HG03060 (cell line): ENCODE measurements around the gene SCAF8.
"Not testable (repeated sequence)": the region's sequence is repeated elsewhere in the genome, so short reads cannot be mapped to it uniquely, and the experiment has no call there.

Experiments
- ATAC-seq: cut with Tn5 transposase; IDR thresholded peaks from one replicate; pipeline ENCODE4 v1.9.1; 2021; ENCODE audit warnings: low read depth, moderate number of reproducible peaks; ENCODE audit not compliant: unreplicated experiment

The SCAF8 gene

DNA sequence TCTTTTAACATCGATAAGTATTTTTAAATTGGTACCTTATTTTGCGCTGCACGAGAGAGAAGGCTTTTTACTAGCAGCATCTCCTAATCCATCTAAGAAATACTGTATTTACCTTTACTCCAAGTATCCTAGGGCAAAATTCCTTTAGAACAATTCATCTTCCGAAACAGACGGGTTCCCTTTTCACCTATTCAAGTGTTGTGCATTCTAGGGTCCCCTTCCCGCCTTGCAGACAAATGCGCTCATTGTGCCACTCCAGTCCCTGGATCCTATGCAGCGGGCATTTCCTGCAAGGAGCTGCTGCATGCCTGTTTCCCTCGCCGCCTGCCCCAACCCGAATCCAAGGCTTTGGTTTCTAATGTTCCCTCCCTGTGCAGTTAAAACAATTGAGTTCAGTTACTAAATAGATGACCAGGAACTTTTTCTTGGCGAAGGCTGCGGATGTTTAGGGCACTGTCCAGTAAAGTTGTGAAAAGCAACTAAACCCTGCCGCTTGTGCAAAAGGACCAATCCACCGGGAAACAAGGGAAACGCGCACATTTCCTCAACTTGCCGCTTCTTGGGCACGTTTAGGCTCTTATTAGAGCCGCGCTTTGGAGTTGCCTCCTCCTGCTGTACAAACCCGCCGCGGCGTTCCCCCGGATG lies 556 bp upstream of the SCAF8 start:
- no peak for ATAC-seq

DNA sequence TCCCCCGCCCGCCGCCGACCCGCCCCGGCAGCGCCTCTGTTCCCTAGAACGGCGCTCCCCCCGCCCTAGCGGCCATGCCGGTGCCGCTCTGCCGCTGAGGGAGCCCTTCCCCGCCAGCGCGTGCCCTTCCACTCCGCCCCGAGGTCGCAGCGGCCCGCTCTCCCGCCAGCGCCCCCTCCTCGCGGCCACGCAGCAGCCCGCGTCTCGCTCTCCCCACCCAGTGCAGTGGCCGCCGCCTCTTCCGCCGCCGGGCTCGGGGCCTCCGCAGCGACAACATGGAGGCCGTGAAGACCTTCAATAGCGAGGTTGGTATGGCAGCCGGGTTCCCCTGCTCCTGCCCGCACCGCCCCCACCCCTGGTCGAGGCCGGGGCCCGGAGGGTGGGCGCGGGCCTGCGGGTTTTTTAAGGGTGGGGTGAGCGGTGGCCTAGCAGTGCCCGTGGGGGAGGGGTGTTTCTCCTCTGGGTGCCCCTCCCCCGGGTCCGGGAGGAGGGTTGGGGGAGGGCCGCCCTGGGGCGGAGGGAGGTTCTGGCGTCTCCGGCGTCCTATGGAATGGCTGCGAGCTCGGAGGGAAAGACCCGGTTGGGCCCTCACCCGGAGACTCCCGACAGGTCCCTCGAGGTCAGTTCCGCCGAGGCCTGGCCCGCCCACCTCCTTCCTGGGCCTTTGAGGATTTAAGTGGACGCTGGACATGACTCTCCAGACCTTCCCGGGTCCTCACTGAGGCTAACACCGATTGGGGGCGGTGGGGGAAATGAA lies 588 bp downstream of the SCAF8 start:
- ATAC-seq: peak; percentile 36

DNA sequence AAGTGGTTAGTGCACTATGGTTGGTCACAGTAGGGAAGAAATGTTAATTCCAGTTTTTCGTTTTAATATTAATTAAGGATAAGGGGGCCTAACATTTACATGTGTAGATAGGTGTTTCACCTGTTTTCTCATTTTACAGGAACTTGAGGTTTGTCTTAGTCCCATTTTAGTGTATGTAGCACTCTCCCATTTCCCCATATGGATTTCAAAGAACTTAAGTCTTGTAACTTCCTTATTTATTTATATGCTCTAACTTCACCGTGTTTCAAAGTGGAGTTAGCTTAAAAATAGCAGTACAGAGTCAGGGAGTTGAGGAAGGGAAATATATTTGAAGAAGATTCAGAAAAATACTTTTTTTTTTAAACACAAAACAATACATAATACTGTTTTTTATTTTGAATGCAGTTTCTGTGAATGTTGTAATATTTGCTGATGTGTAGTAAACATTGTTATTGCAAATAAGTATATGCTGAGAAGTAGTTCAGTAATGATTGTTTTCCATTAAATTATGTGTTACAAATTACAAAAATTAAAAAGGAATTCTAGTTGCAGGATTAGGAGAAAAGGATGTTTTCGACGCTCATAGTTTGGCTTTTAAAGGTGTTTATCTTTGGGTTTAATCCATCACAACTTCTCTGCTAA lies 3.5 kb downstream of the SCAF8 start:
- no peak for ATAC-seq

DNA sequence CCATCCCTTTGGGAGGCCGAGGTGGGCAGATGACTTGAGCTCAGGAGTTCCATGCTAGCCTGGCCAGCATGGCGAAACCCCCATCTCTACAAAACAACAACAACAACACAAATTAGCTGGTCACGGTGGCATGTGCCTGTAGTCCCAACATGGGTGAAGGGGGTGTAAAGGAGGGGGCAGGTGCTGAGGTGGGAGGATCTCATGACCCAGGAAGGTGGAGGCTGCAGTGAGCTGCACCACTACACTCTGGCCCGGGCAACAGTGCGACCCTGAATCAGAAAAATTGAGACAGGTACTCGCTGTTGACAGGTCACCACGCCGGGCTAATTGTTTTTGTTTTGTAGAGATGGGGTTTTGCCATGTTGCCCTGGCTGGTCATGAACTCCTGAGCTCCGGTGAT lies 4.2 kb downstream of the SCAF8 start:
- no peak for ATAC-seq

GRCh38 chr6:154738551-154738961 lies 5.3 kb downstream of the SCAF8 start:
- ATAC-seq: no peak

DNA sequence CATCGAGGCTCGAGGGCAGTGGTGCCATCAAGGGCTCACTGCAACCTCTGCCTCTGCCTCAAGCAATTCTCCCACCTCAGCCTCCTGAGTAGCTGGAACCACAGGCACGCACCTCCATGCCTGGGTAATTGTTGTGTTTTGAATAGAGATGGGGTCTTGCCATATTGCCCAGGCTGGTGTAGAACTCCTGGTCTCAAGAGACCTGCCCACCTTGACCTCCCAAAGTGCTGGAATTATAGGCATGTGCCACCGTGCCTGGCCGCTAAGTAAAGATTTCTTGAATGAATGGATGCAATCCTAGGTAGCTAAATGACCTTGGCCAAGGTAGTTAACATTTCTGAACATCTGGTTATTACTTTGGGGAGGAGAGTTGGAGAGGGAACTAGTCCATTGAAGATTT lies 7.4 kb downstream of the SCAF8 start:
- no peak for ATAC-seq

DNA sequence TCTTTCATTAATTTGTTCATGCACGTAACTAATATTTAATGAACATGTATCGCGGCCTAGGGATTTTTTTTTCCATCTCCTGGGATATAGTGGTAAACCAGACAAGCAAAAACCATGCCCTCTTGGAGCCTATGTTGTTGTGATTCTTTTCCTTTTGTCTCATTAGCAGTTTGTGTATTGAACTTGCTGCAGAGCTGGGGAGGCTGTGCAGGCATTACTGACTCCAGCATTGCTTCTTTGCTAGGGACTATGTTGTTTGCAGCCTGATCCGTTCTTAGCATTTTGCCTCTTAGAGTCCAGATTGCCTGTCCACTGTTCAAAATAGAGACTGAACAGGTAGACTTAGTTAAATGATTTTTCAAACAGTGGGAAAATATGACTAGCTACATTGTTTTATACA lies 9.7 kb downstream of the SCAF8 start:
- ATAC-seq: no peak

DNA sequence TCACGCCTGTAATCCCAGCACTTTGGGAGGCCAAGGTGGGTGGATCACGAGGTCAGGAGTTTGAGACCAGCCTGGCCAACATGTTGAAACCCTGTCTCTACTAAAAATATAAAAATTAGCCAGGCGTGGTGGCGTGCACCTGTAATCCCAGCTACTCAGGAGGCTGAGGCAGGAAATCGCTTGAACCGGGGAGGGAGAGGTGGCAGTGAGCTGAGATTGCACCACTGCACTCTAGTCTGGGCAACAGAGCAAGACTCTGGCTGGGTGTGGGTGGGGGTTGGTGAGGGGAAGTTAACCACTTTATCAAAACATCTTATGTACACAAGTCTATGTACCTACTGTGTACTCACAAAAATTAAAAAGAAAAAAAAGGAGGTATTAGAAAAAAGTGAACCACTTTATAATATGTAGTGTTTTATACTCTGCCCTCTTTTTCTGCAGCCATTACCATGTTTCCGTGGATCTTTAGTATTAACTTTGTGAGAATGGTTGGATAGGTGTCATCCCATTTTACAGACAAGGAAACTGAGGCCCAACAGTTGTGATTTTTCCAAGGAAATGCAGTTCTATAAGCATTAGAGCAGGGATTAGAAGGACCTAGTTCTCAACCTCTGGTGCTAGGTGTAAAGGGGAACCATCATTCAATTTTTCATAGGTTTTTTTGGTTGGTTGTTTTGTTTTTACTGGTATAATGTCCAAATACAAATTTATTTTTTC lies 11.0 kb downstream of the SCAF8 start:
- not testable (repeated sequence) for ATAC-seq

DNA sequence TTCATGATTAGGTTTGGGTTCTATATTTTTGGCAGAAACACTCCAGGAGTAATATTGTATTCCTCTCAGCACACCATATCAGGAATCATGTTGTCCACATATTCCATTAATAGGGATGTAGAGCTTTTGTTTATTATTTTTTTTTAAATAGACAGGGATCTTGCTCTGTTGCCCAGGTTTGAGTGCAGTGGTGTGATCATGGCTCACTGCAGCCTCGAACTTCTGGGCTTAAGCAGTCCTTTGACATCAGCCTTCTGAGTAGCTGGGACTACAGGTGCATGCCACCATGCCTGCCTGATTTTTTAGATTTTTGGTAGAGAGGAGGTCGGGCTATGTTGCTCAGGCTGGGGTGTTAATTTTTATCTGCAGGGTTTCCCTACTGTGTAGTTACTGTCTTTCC lies 12.0 kb downstream of the SCAF8 start:
- ATAC-seq: no peak

DNA sequence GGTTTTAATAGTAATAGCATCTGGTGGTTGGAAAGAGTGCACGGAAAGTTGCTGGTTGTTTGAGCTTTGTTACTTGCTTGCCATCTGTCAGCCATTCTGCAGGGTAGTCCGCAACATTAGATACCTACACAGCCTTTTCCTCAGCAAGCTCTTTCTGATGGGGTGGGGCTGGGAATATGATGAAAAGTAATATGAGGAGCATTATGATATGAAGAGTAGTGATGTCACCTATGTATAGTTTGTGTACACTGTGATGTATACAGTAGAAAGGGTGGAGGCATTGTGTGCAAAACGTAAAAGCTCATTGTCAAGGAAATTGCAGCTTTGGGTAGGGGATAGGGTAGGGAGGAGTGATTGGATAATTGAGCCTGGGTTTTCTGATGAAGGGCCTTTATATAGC lies 16.1 kb downstream of the SCAF8 start:
- ATAC-seq: no peak

DNA sequence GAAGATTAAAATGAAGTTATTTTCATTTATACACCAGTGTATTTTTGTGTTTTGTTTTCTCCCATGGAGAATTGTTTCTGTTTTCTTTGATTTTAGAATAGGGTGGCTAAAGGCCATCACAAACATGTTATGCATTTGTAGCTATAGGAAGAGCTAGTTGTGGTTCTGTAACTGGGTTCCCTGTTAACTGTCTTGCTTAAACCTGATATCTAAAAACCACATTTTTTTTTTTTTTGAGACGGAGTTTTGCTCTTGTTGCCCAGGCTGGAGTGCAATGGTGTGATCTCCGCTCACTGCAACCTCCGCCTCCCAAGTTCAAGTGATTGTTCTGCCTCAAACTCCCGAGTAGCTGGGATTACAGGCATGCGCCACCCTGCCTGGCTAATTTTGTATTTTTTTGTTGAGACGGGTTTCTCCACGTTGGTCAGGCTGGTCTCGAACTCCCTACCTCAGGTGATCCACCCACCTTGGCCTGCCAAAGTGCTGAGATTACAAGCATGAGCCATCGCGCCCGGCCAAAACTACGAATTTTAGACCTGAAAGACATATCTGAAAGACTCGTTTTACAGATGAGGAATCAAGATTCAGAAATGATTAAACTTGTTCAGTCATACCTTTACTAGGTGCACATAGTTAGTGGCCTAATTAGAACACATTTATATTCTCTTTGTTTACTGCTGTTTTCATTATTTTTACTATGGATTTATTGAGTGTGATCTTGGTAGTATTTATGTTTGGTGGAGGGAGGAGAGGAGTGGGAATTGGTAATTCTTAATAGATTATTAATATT lies 18.0 kb downstream of the SCAF8 start:
- no peak for ATAC-seq

DNA sequence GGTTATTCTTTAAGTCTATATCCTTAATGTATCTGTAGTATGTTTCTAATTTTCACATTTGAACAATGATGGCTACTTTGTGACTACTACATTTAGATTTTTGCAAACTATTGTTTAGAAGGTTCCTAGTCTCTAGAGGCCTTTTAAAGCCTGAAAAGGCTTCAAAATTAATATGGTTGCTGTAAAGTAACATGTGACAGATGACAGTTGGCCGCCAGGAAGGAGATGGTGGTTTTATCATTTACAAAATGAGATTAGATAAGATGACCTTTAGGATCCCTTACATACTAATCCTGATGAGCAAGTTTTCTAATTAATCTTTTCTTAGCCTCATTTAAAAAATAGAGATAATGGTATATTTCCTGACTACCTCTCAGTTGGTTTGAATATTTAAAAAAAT lies 18.8 kb downstream of the SCAF8 start:
- no peak for ATAC-seq

DNA sequence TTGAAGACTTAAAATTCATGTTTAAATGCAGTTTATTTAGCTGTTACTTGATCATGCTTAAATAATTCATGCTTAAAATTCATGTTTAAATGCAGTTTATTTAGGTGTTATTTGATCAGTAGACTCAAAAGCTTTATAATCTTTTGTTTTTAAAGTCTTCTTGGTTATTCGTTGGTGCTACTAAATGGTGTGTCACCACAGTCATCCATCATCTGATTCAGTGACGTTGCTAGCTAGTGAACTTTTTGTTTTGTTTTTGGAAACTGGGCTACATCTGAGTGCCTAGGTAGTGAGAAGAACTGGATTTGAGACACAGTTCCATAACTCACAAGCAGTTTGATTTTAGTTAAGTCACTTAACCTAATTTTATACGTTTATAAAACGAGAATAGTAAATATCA lies 20.9 kb downstream of the SCAF8 start:
- no peak for ATAC-seq

DNA sequence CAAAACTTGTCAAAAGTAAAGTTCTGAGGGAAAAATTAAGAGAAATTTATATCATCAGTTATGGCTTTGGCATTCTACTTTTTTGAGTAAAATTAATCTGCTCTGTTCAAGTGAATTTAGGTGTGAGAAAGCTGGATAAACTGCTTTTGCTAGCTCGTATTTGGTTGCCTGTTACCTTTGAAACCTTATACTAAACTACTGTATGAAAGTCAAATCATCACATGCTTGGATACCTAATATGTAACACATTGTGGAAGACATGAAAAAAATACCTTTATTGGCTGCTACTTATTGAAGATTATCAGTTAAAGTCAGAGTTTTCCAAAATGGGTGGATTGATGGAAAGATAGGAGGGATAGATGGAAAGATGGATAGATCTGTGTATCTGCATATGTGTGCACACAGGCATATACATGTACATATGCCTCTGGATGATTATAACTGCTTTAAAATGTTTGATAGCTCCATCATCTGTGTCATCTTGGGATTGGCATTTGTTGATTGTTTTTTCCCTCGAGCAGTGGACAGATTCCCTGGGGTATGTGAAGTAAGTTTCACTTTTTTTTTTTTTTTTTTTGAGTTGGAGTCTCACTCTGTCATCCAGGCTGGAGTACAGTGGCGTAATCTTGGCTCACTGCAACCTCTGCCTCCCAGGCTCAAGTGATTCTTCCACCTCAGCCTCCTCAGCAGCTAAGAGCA lies 24.3 kb downstream of the SCAF8 start:
- no peak for ATAC-seq

DNA sequence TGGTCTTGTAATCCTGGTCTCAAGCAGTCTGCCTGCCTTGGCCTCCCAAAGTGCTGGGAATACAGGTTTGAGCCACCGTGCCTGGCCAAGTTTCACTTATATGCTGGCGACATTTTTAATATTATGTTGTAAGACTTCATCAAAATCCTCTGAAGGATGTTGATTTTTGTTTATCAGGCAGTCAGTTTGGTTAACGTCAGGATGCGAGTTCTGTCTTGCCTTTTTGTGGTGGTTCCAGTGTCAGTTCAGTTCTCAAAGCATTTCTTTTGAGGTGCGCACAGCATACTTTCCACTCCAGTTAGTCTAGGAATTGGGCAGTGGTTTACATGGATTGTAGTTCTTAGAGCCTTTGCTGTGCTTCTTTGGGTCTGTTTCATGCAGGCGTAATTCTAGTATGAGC lies 24.9 kb downstream of the SCAF8 start:
- ATAC-seq: no peak

GRCh38 chr6:154763650-154764049 lies 30.4 kb downstream of the SCAF8 start:
- no peak for ATAC-seq

DNA sequence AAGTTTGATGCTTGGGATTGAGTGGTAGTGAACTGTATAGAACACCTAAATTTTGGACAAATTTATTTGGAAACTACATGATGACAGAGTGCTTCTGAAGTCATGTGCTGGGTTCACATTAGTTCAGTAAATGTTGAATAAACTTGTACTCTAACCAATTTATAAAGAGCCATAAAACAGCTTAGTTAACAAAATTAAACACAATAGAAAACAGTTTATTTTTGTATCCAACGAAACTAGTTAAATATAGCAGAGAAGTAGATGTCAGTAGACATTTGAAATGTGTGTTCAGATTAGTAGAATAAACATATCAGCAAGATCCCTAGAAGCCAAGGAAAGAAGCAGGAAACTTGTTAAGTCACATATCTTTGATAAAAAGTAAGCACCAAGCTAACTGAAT lies 32.1 kb downstream of the SCAF8 start:
- ATAC-seq: no peak

DNA sequence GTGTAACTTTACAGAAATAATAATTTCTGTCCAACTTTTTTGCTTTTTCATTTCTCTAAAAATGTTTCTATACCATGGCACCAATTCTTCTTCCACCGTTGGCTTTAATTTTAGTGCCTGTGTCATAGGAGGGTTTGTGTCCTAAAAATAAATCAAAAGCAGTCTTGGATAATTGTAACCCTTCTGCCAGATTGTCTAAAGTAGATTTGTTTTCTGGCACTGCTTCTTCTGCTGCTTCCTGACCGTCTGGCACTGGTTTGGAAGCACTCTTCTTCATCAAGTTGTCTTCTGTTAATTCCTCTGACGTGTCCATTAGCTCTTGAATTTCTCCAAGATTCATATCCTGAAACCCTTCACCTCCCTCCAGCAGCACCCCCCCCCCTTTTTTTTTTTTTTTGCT lies 33.1 kb downstream of the SCAF8 start:
- ATAC-seq: no peak

- no peak for ATAC-seq
These were observed 33.9 kb downstream of the SCAF8 start for GRCh38 chr6:154767003-154767723.
